Measurements from ENCODE around the gene PGAM1.
A peak's percentile ranks its signal among the peaks of the same experiment; 100 is the strongest.
"Not testable (repeated sequence)": the region's sequence is repeated elsewhere in the genome, so short reads cannot be mapped to it uniquely, and the experiment has no call there.

Gene PGAM1

GRCh38 chr10:97407952-97408248 lies 18.1 kb upstream of the PGAM1 start:
- no peak for DNase-seq (ENCODE audit: low read depth, low spot score)

GRCh38 chr10:97408496-97408992 lies 17.4 kb upstream of the PGAM1 start:
- DNase-seq (ENCODE audit: low read depth, low spot score), result peak; percentile 48

- DNase-seq (ENCODE audit: low read depth, low spot score), result no peak
Measured at GRCh38 chr10:97411406-97411805, 14.6 kb upstream of the PGAM1 start.

- DNase-seq (ENCODE audit: low read depth, low spot score), result no peak
Measured at GRCh38 chr10:97412891-97413304, 13.1 kb upstream of the PGAM1 start.

- DNase-seq (ENCODE audit: low read depth, low spot score), result no peak
Measured at GRCh38 chr10:97416565-97416964, 9.4 kb upstream of the PGAM1 start.

GRCh38 chr10:97423757-97424098 lies 2.3 kb upstream of the PGAM1 start:
- not testable (repeated sequence) for DNase-seq (ENCODE audit: low read depth, low spot score)

GRCh38 chr10:97426776-97427570 lies 982 bp downstream of the PGAM1 start:
- peak; percentile 56 for DNase-seq (ENCODE audit: low read depth, low spot score)

- DNase-seq (ENCODE audit: low read depth, low spot score), result peak; percentile 91
Measured at GRCh38 chr10:97427571-97428179, 1.7 kb downstream of the PGAM1 start.

GRCh38 chr10:97428572-97428981 lies 2.6 kb downstream of the PGAM1 start:
- peak; percentile 52 for DNase-seq (ENCODE audit: low read depth, low spot score)

GRCh38 chr10:97434055-97434454 lies 8.1 kb downstream of the PGAM1 start:
- DNase-seq (ENCODE audit: low read depth, low spot score), result no peak

- DNase-seq (ENCODE audit: low read depth, low spot score), result no peak
Measured at GRCh38 chr10:97434557-97434956, 8.6 kb downstream of the PGAM1 start.

- no peak for DNase-seq (ENCODE audit: low read depth, low spot score)
Measured at GRCh38 chr10:97435211-97435610, 9.2 kb downstream of the PGAM1 start.

GRCh38 chr10:97442277-97442676 lies 16.3 kb downstream of the PGAM1 start:
- no peak for DNase-seq (ENCODE audit: low read depth, low spot score)

GRCh38 chr10:97444212-97444611 lies 18.2 kb downstream of the PGAM1 start:
- DNase-seq (ENCODE audit: low read depth, low spot score), result no peak

- no peak for DNase-seq (ENCODE audit: low read depth, low spot score)
Measured at GRCh38 chr10:97445357-97445721, 19.3 kb downstream of the PGAM1 start.

- peak; percentile 97 for DNase-seq (ENCODE audit: low read depth, low spot score)
Measured at GRCh38 chr10:97445722-97446639, 20.0 kb downstream of the PGAM1 start, which contains the start of the genes EXOSC1 and ZDHHC16. Gene EXOSC1, minus strand, starts transcription at chr10:97446006. Its CDS starts 21 bp downstream, at chr10:97445985. Gene ZDHHC16, plus strand, starts transcription at chr10:97446175. Its CDS starts 5,501 bp downstream, at chr10:97451676.

- no peak for DNase-seq (ENCODE audit: low read depth, low spot score)
Measured at GRCh38 chr10:97450828-97451227, 24.8 kb downstream of the PGAM1 start.

- no peak for DNase-seq (ENCODE audit: low read depth, low spot score)
Measured at GRCh38 chr10:97451605-97452004, 25.6 kb downstream of the PGAM1 start.

GRCh38 chr10:97452352-97452751 lies 26.4 kb downstream of the PGAM1 start:
- no peak for DNase-seq (ENCODE audit: low read depth, low spot score)

- no peak for DNase-seq (ENCODE audit: low read depth, low spot score)
Measured at GRCh38 chr10:97454330-97455036, 28.5 kb downstream of the PGAM1 start.

- no peak for DNase-seq (ENCODE audit: low read depth, low spot score)
Measured at GRCh38 chr10:97456034-97456685, 30.2 kb downstream of the PGAM1 start.
